ENCODE measurements around the gene CYP24A1.

- TF ChIP-seq CTCF (IDR thresholded peaks at IDR 0.05 in 4 of 5, conservative IDR thresholded peaks at IDR 0.05 in 1 of 5) (no peak), POLR2A (IDR thresholded peaks at IDR 0.05) (no peak)
Observed at GRCh38 chr20:54118220-54119001, 55.4 kb downstream of the CYP24A1 start.
